Esophagus muscularis mucosa (tissue), 4 donors: ENCODE data around the gene NAA60. TPM values are rescaled to one million over a fixed set of nuclear protein-coding genes. Genes with fewer than 3 reads are reported as not detected.

Experiments used
- DNase-seq: peaks from one replicate; pipeline ENCODE4 v3.0.0-alpha.2; 2017; ENCODE audit errors: extremely low spot score
- H3K27ac ChIP-seq, 4 donors: fragments of 200-600 bp; sonication (generic); replicated peaks in 1 of 4; 1 replicate in 3 of 4; 2 replicates in 1 of 4; pipeline ENCODE4 v1.5.1; 2016 to 2019; ENCODE audit warnings: mild to moderate bottlenecking in 1 of 4
- H3K27me3 ChIP-seq, 4 donors: fragments of 200-600 bp; sonication (generic); one replicate each; pipeline versions ENCODE4 v1.5.1 to v1.6.0; 2016 to 2019
- H3K36me3 ChIP-seq, 4 donors: fragments of 200-600 bp; sonication (generic); one replicate each; pipeline ENCODE4 v1.5.1; 2016 to 2019
- H3K4me1 ChIP-seq, 4 donors: fragments of 200-600 bp; sonication (generic); one replicate each; pipeline ENCODE4 v1.5.1; 2016 to 2019
- H3K4me3 ChIP-seq, 4 donors: fragments of 200-600 bp; sonication (generic); 1 replicate in 2 of 4; 2 replicates in 2 of 4; pipeline ENCODE4 v1.5.1; 2016 to 2019; ENCODE audit warnings: mild to moderate bottlenecking in 4 of 4, moderate library complexity in 1 of 4
- H3K9me3 ChIP-seq, 4 donors: fragments of 200-600 bp; sonication (generic); 1 replicate in 3 of 4; 2 replicates in 1 of 4; pipeline ENCODE4 v1.5.1; 2016 to 2019
- CTCF ChIP-seq, 3 experiments: fragments of 200-600 bp in 2 of 3; fragments of 450-650 bp in 1 of 3; sonication (generic) in 2 of 3; IDR thresholded peaks; one replicate each; pipeline ENCODE4 v1.5.1; 2017 to 2019; ENCODE audit warnings: antibody characterized with exemption in 3 of 3, mild to moderate bottlenecking in 2 of 3, moderate library complexity in 1 of 3
- EP300 ChIP-seq: sonication (generic); formaldehyde crosslinking; IDR thresholded peaks from one replicate; pipeline ENCODE4 v1.6.1; 2017; ENCODE audit warnings: antibody characterized with exemption
- POLR2A ChIP-seq: fragments of 450-650 bp; IDR thresholded peaks from one replicate; pipeline ENCODE4 v1.6.1; 2017; ENCODE audit warnings: antibody characterized with exemption, moderate library complexity, mild to moderate bottlenecking, low read depth
- POLR2AphosphoS5 ChIP-seq, 2 donors: sonication (generic); formaldehyde crosslinking; IDR thresholded peaks; one replicate each; pipeline ENCODE4 v1.6.1; 2017; ENCODE audit warnings: antibody characterized with exemption in 2 of 2
- WGBS: methylation state at CpG from one replicate; pipeline ENCODE4 v1.1.5; 2018; 5-methylcytosine and 5-hydroxymethylcytosine counted together
- intact Hi-C: fragments of 100-400 bp; cut with DNase I; formaldehyde crosslinking; loops from one replicate; pipeline ENCODE4 v1.15.1; 2023
- total RNA-seq, 4 donors: library from RNA; depleted of rRNA; stranded (reverse); fragments of >200 nt; gene quantifications; one replicate each; pipeline versions ENCODE4 v1.1.0 to v1.2.1, GENCODE V29; 2016

Gene NAA60
- total RNA-seq, 4 donors from 2014 or later, result 28.0 to 59.8 (median 47.8) TPM

- DNase-seq, result no peak
- Histone ChIP-seq H3K36me3 (no peaks in the 10 kb centered on the region), H3K27ac (peak overlapping the region in 3 of 4 donors; percentile 92 to 98 (median 94)), H3K4me1 (peaks cover 57 to 84% (median 81%) of the 10 kb centered on the region in 4 donors), H3K4me3 (peak overlapping the region; percentile 85 to 93 (median 92)), H3K27me3 (no peaks in the 10 kb centered on the region), H3K9me3 (no peaks in the 10 kb centered on the region)
- 61% methylated on average over 9 of the region's 9 CpGs for WGBS
- TF ChIP-seq POLR2A (no peak), EP300 (no peak), POLR2AphosphoS5 (IDR thresholded peaks at IDR 0.05) (no peak), CTCF (IDR thresholded peaks at IDR 0.05) (no peak)
- intact Hi-C loops, result loop anchor here (2.0 to 5.0 kb wide), 2 partner anchors 43 to 59 kb away; partner anchors contain the start of genes CLUAP1, ZNF174 and ZSCAN32
Measured at GRCh38 chr16:3459401-3460090, 16.1 kb downstream of the NAA60 start.

- TF ChIP-seq CTCF (IDR thresholded peaks at IDR 0.05) (no peak), EP300 (no peak), POLR2A (no peak), POLR2AphosphoS5 (IDR thresholded peaks at IDR 0.05) (no peak)
- Histone ChIP-seq H3K9me3 (no peaks in the 10 kb centered on the region), H3K27ac (no peak overlapping the region), H3K27me3 (no peaks in the 10 kb centered on the region), H3K4me3 (no peak overlapping the region), H3K4me1 (peaks cover 61 to 88% (median 80%) of the 10 kb centered on the region in 4 donors), H3K36me3 (no peaks in the 10 kb centered on the region)
- no peak for DNase-seq
- 83% methylated on average over 7 of the region's 7 CpGs for WGBS
- intact Hi-C loops, result no loop called here
Measured at GRCh38 chr16:3460121-3460520, 16.6 kb downstream of the NAA60 start.

- 79% methylated on average over 8 of the region's 8 CpGs for WGBS
- Histone ChIP-seq H3K4me3 (no peak overlapping the region), H3K4me1 (peaks cover 64 to 83% (median 77%) of the 10 kb centered on the region in 4 donors), H3K9me3 (no peaks in the 10 kb centered on the region), H3K27me3 (no peaks in the 10 kb centered on the region), H3K27ac (no peak overlapping the region), H3K36me3 (peaks cover 0 to 4% (median 2%) of the 10 kb centered on the region in 4 donors)
- DNase-seq, result no peak
- TF ChIP-seq CTCF (IDR thresholded peaks at IDR 0.05) (no peak), POLR2A (no peak), EP300 (no peak), POLR2AphosphoS5 (IDR thresholded peaks at IDR 0.05) (no peak)
- intact Hi-C loops, result no loop called here
Measured at GRCh38 chr16:3460585-3460984, 17.1 kb downstream of the NAA60 start.

- TF ChIP-seq POLR2A, result no peak
- no peak for TF ChIP-seq CTCF (IDR thresholded peaks at IDR 0.05)
- no peak for TF ChIP-seq POLR2AphosphoS5 (IDR thresholded peaks at IDR 0.05)
- no peak for TF ChIP-seq EP300
- peaks cover 65 to 80% (median 73%) of the 10 kb centered on the region in 4 donors for H3K4me1 ChIP-seq
- DNase-seq, result no peak
Measured at GRCh38 chr16:3461151-3461550, 17.7 kb downstream of the NAA60 start.

More at GRCh38 chr16:3461151-3461550, 17.7 kb downstream of the NAA60 start:
- H3K27me3 ChIP-seq, result no peaks in the 10 kb centered on the region
- peaks cover 0 to 9% (median 6%) of the 10 kb centered on the region in 4 donors for H3K36me3 ChIP-seq
- no peak overlapping the region for H3K4me3 ChIP-seq
- H3K9me3 ChIP-seq, result no peaks in the 10 kb centered on the region
- H3K27ac ChIP-seq, result no peak overlapping the region
- intact Hi-C loops, result no loop called here
- 70% methylated on average over 8 of the region's 8 CpGs for WGBS
